Stomach (tissue), 9 donors: ENCODE results near the gene ECSCR. TPM values are rescaled to one million over a fixed set of nuclear protein-coding genes. Genes with fewer than 3 reads are reported as not detected.

ENCODE experiments used
- DNase-seq, 2 donors: peaks; one replicate each; pipeline versions ENCODE4 v3.0.0 to v3.0.0-alpha.2; 2013 to 2019
- H3K27ac ChIP-seq, 5 donors: fragments of 200-600 bp in 4 of 5; sonication (generic) in 4 of 5; one replicate each; pipeline ENCODE4 v1.5.1; 2013 to 2019; ENCODE audit warnings: mild to moderate bottlenecking in 1 of 5, moderate library complexity in 1 of 5
- H3K27me3 ChIP-seq, 3 donors: fragments of 200-600 bp; sonication (generic); one replicate each; pipeline ENCODE4 v1.5.1; 2017 to 2019; ENCODE audit warnings: mixed run types in 1 of 3
- H3K36me3 ChIP-seq, 4 donors: fragments of 200-600 bp; sonication (generic); 1 replicate in 3 of 4; 2 replicates in 1 of 4; pipeline ENCODE4 v1.5.1; 2016 to 2019
- H3K4me1 ChIP-seq, 4 donors: fragments of 200-600 bp; sonication (generic); one replicate each; pipeline ENCODE4 v1.5.1; 2016 to 2019
- H3K4me3 ChIP-seq, 4 donors: fragments of 200-600 bp; sonication (generic) in 3 of 4; one replicate each; pipeline ENCODE4 v1.5.1; 2016 to 2019; ENCODE audit warnings: mild to moderate bottlenecking in 1 of 4
- H3K9me3 ChIP-seq, 4 donors: fragments of 200-600 bp; sonication (generic); one replicate each; pipeline ENCODE4 v1.5.1; 2016 to 2019
- EP300 ChIP-seq: sonication (generic); formaldehyde crosslinking; IDR thresholded peaks from one replicate; pipeline ENCODE4 v1.6.1; 2017; ENCODE audit warnings: antibody characterized with exemption
- POLR2A ChIP-seq, 4 donors: fragments of 450-650 bp; IDR thresholded peaks; one replicate each; pipeline ENCODE4 v1.6.1; 2016; ENCODE audit warnings: antibody characterized with exemption in 4 of 4, control low read depth in 2 of 4, mild to moderate bottlenecking in 1 of 4, moderate library complexity in 1 of 4
- POLR2AphosphoS5 ChIP-seq, 3 donors: sonication (generic); formaldehyde crosslinking; IDR thresholded peaks; one replicate each; pipeline ENCODE4 v1.6.1; 2016; ENCODE audit warnings: antibody characterized with exemption in 3 of 3
- WGBS, 5 donors: extraction: QIAGEN DNeasy Blood & Tissue Kit in 3 of 5; methylation state at CpG; one replicate each; pipeline versions ENCODE4 v1.1.5 to v1.1.7; 2013 to 2018; 5-methylcytosine and 5-hydroxymethylcytosine counted together
- intact Hi-C: fragments of 100-400 bp; cut with DNase I; formaldehyde crosslinking; loops from one replicate; pipeline ENCODE4 v1.15.1; 2023; ENCODE audit warnings: low total_unique reads
- polyA plus RNA-seq, 3 donors: library from polyadenylated mRNA; stranded (reverse); fragments of 200-250 nt; gene quantifications; one replicate each; pipeline ENCODE4 v1.2.3, GENCODE V29; 2013
- total RNA-seq, 5 donors: library from RNA; depleted of rRNA; stranded (reverse); fragments of >200 nt; gene quantifications; one replicate each; pipeline versions ENCODE4 v1.1.0 to v1.2.3, GENCODE V29; 2014 to 2016
- TF ChIP-seq, protein P1 (sequence below), 7 experiments: fragments of 450-650 bp in 4 of 7; fragments of 200-600 bp in 3 of 7; sonication (generic) in 3 of 7; IDR thresholded peaks; one replicate each; pipeline ENCODE4 v1.5.1; 2016 to 2019; ENCODE audit warnings: antibody characterized with exemption in 7 of 7, control low read depth in 2 of 7, mild to moderate bottlenecking in 1 of 7
- donor health status: healthy with polysubstance abuse.
- donor health status: Bipolar disorder and iron deficiency.
- donor health status: healthy.

The ECSCR gene
- total and polyA plus RNA-seq, 8 donors, result 5.4 to 15.2 (median 8.6) TPM; not detected in 2

GRCh38 chr5:139470821-139471300 lies 8.3 kb upstream of the ECSCR start, which contains the start of gene SMIM33:
Gene SMIM33, plus strand, starts transcription at chr5:139471004. Its CDS starts 118 bp downstream, at chr5:139471122.
- no peak within 1 kb of the TSS for H3K4me3 ChIP-seq
- peaks cover 0 to 41% (median 17%) of the 10 kb centered on the region in 4 donors for H3K4me1 ChIP-seq
- no peaks in the 10 kb centered on the region for H3K27me3 ChIP-seq
- no peaks in the 10 kb centered on the region for H3K9me3 ChIP-seq
- TF ChIP-seq EP300, result no peak
- TF ChIP-seq POLR2A (IDR thresholded peaks at IDR 0.05), result no peak
- TF ChIP-seq, protein P1, sequence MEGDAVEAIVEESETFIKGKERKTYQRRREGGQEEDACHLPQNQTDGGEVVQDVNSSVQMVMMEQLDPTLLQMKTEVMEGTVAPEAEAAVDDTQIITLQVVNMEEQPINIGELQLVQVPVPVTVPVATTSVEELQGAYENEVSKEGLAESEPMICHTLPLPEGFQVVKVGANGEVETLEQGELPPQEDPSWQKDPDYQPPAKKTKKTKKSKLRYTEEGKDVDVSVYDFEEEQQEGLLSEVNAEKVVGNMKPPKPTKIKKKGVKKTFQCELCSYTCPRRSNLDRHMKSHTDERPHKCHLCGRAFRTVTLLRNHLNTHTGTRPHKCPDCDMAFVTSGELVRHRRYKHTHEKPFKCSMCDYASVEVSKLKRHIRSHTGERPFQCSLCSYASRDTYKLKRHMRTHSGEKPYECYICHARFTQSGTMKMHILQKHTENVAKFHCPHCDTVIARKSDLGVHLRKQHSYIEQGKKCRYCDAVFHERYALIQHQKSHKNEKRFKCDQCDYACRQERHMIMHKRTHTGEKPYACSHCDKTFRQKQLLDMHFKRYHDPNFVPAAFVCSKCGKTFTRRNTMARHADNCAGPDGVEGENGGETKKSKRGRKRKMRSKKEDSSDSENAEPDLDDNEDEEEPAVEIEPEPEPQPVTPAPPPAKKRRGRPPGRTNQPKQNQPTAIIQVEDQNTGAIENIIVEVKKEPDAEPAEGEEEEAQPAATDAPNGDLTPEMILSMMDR (IDR thresholded peaks at IDR 0.05), result no peak
- no peak for TF ChIP-seq POLR2AphosphoS5 (IDR thresholded peaks at IDR 0.05)
- H3K36me3 ChIP-seq, result peaks cover 0 to 11% (median 6%) of the 10 kb centered on the region in 4 donors
- 20 to 38% (median 30%) methylated on average over 4 to 9 of the region's 9 CpGs for WGBS, 5 donors
- peak; percentile 30 to 36 for DNase-seq
- intact Hi-C loops, result no loop called here
- peak within 1 kb of the TSS in 3 of 5 donors; percentile 0 to 41 (median 41) for H3K27ac ChIP-seq

GRCh38 chr5:139468421-139468931 lies 5.9 kb upstream of the ECSCR start:
- intact Hi-C loops, result no loop called here
- no peak for TF ChIP-seq POLR2A (IDR thresholded peaks at IDR 0.05)
- TF ChIP-seq, protein P1 (IDR thresholded peaks at IDR 0.05), result no peak
- no peak for TF ChIP-seq EP300
- TF ChIP-seq POLR2AphosphoS5 (IDR thresholded peaks at IDR 0.05), result no peak
- no peaks in the 10 kb centered on the region for H3K36me3 ChIP-seq
- no peaks in the 10 kb centered on the region for H3K9me3 ChIP-seq
- DNase-seq, result no peak
- no peak overlapping the region for H3K4me3 ChIP-seq
- H3K4me1 ChIP-seq, result peaks cover 0 to 17% (median 7%) of the 10 kb centered on the region in 4 donors
- no peaks in the 10 kb centered on the region for H3K27me3 ChIP-seq
- no peak overlapping the region for H3K27ac ChIP-seq
- 74 to 91% (median 77%) methylated on average over 8 of the region's 8 CpGs for WGBS, 5 donors

- H3K36me3 ChIP-seq, result no peaks in the 10 kb centered on the region
- no peaks in the 10 kb centered on the region for H3K9me3 ChIP-seq
- TF ChIP-seq POLR2AphosphoS5 (IDR thresholded peaks at IDR 0.05) (peak in 1 of 3 donors; percentile 3), POLR2A (IDR thresholded peaks at IDR 0.05) (no peak)
- H3K27ac ChIP-seq, result peak overlapping the region; percentile 25 to 79 (median 59)
- no peak for DNase-seq
- intact Hi-C loops, result no loop called here
- H3K4me1 ChIP-seq, result peaks cover 10 to 24% (median 15%) of the 10 kb centered on the region in 4 donors
- peak overlapping the region in 2 of 4 donors; percentile 1 to 15 for H3K4me3 ChIP-seq
- no peaks in the 10 kb centered on the region for H3K27me3 ChIP-seq
- 63 to 91% (median 81%) methylated on average over 4 to 5 of the region's 5 CpGs for WGBS, 5 donors
Observed at GRCh38 chr5:139461698-139462097, 845 bp downstream of the ECSCR start.

GRCh38 chr5:139461176-139461575 lies 1.4 kb downstream of the ECSCR start:
- intact Hi-C loops, result no loop called here
- DNase-seq, result no peak
- Histone ChIP-seq H3K4me1 (peaks cover 10 to 24% (median 15%) of the 10 kb centered on the region in 4 donors), H3K27me3 (no peaks in the 10 kb centered on the region), H3K4me3 (peak overlapping the region in 3 of 4 donors; percentile 1 to 14 (median 2)), H3K36me3 (no peaks in the 10 kb centered on the region), H3K9me3 (no peaks in the 10 kb centered on the region), H3K27ac (peak overlapping the region; percentile 4 to 79 (median 59))
- WGBS, 5 donors, result 84 to 99% (median 90%) methylated on average over 5 to 7 of the region's 7 CpGs
- TF ChIP-seq, protein P1 (IDR thresholded peaks at IDR 0.05), result no peak
- TF ChIP-seq EP300, result no peak
- no peak for TF ChIP-seq POLR2A (IDR thresholded peaks at IDR 0.05)
- no peak for TF ChIP-seq POLR2AphosphoS5 (IDR thresholded peaks at IDR 0.05)

DNA sequence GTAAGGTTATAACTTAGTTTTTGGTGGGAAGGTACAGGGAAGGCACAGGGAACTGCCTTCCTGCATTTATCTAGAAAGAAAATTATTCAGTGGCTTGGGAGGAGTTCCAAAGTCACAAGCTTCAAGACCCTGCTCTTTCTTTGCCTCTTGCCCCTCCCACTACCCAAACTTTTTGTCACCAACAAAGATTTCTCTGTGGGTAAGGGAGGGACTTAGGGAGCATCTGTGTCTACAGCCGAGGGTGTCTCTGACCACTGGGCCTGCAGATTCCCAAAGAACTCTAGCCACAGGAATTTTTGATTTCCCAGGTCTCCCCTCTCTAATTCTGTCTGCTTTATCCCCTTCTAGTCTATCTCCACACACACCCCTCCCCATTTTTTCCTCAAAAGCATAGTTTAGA lies 2.1 kb downstream of the ECSCR start:
- Histone ChIP-seq H3K27me3 (no peaks in the 10 kb centered on the region), H3K36me3 (no peaks in the 10 kb centered on the region), H3K9me3 (no peaks in the 10 kb centered on the region), H3K4me1 (peaks cover 10 to 24% (median 15%) of the 10 kb centered on the region in 4 donors), H3K4me3 (peak overlapping the region in 1 of 4 donors; percentile 2), H3K27ac (peak overlapping the region in 4 of 5 donors; percentile 62 to 79 (median 74))
- TF ChIP-seq POLR2A (IDR thresholded peaks at IDR 0.05), result no peak
- no peak for TF ChIP-seq EP300
- TF ChIP-seq, protein P1 (IDR thresholded peaks at IDR 0.05), result no peak
- TF ChIP-seq POLR2AphosphoS5 (IDR thresholded peaks at IDR 0.05), result no peak
- WGBS, 5 donors, result 67 to 92% (median 83%) methylated on average over 1 of the region's 1 CpG
- intact Hi-C loops, result no loop called here
- no peak for DNase-seq
